OCI-LY3 (cell line): ENCODE data around the gene TSC22D1.

Experiments used
- H2AFZ ChIP-seq: fragments of 200-600, 300-600 bp; shearing (Covaris generic); 2 replicates; pipeline ENCODE4 v1.6.0; 2014; ENCODE audit warnings: antibody characterized with exemption, low read depth, low read length
- H3K27ac ChIP-seq: fragments of 200-600, 300-600 bp; sonication (generic); 2 replicates; pipeline ENCODE4 v1.5.1; 2014; ENCODE audit warnings: mild to moderate bottlenecking, low read length, moderate library complexity, mixed read lengths
- H3K27me3 ChIP-seq: fragments of 200-600, 300-600 bp; sonication (generic); 2 replicates; pipeline ENCODE4 v1.6.1; 2014; ENCODE audit warnings: low read depth, low read length, mixed read lengths
- H3K36me3 ChIP-seq: fragments of 200-600, 300-600 bp; sonication (generic); replicated peaks from 2 replicates; pipeline ENCODE3; 2014; ENCODE audit warnings: low read depth, low read length, mixed read lengths
- H3K4me1 ChIP-seq: fragments of 300-600, 200-600 bp; sonication (generic); 2 replicates; pipeline ENCODE4 v1.6.1; 2014; ENCODE audit warnings: low read length, mixed read lengths
- H3K4me2 ChIP-seq: fragments of 200-600, 300-600 bp; sonication (generic); 2 replicates; pipeline ENCODE4 v1.6.1; 2014; ENCODE audit warnings: low read length, mixed read lengths
- H3K4me3 ChIP-seq: fragments of 300-600, 200-600 bp; sonication (generic); 2 replicates; pipeline ENCODE4 v1.5.1; 2014; ENCODE audit warnings: antibody characterized with exemption, mild to moderate bottlenecking, low read length, moderate library complexity
- H3K79me2 ChIP-seq: fragments of 300-600, 200-600 bp; shearing (Covaris generic); 2 replicates; pipeline ENCODE4 v1.6.1; 2014; ENCODE audit warnings: mild to moderate bottlenecking, low read length, mixed read lengths
- H3K9ac ChIP-seq: fragments of 300-600, 200-600 bp; shearing (Covaris generic); 2 replicates; pipeline ENCODE4 v1.6.0; 2014; ENCODE audit warnings: mild to moderate bottlenecking, low read length, moderate library complexity
- H3K9me3 ChIP-seq: fragments of 200-600, 300-600 bp; shearing (Covaris generic); 2 replicates; pipeline ENCODE4 v1.6.1; 2014; ENCODE audit warnings: low read length, mixed read lengths; ENCODE audit not compliant: insufficient read depth
- H4K20me1 ChIP-seq: fragments of 200-600, 300-600 bp; sonication (generic); 2 replicates; pipeline ENCODE4 v1.6.1; 2016; ENCODE audit warnings: low read length, mixed read lengths; ENCODE audit not compliant: insufficient read depth
- EZH2phosphoT487 ChIP-seq: fragments of 200-600 bp; shearing (Covaris generic); IDR thresholded peaks from 2 replicates; pipeline ENCODE4 v1.6.1; 2018; ENCODE audit warnings: antibody characterized with exemption, mixed run types, low read depth
- TF ChIP-seq, protein P1 (sequence below): fragments of 200-600, 300-600 bp; sonication (generic); IDR thresholded peaks from 2 replicates; pipeline ENCODE4 v1.5.1; 2014; ENCODE audit warnings: antibody characterized with exemption, low read length, low read depth

TSC22D1 gene

DNA sequence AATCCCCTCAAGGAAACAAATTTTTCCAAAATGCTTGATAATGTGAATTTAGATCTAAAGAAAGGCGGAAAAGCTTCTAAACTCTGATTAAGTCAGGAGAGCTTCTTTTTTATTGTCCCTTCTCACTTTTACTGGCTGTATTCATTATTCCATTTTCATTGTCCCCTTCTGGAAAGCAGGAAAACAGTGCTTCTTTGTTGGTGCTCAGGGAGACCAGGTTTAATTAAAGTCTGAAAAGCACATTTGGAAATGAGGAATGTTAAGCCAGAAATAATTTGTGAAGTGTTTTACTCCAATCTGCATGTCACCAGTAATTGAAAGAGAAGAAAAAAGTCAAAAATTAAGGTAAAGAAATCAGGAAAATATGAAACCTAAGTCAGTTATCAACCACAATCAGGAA lies 43.5 kb upstream of the TSC22D1 start:
- H3K4me2 ChIP-seq, result no peak overlapping the region
- no peaks in the 10 kb centered on the region for H3K9me3 ChIP-seq
- no peaks in the 10 kb centered on the region for H3K4me1 ChIP-seq
- no peak overlapping the region for H3K9ac ChIP-seq
- no peaks in the 10 kb centered on the region for H3K36me3 ChIP-seq
- TF ChIP-seq, protein P1, sequence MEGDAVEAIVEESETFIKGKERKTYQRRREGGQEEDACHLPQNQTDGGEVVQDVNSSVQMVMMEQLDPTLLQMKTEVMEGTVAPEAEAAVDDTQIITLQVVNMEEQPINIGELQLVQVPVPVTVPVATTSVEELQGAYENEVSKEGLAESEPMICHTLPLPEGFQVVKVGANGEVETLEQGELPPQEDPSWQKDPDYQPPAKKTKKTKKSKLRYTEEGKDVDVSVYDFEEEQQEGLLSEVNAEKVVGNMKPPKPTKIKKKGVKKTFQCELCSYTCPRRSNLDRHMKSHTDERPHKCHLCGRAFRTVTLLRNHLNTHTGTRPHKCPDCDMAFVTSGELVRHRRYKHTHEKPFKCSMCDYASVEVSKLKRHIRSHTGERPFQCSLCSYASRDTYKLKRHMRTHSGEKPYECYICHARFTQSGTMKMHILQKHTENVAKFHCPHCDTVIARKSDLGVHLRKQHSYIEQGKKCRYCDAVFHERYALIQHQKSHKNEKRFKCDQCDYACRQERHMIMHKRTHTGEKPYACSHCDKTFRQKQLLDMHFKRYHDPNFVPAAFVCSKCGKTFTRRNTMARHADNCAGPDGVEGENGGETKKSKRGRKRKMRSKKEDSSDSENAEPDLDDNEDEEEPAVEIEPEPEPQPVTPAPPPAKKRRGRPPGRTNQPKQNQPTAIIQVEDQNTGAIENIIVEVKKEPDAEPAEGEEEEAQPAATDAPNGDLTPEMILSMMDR, result no peak
- no peak for TF ChIP-seq EZH2phosphoT487
- H3K27me3 ChIP-seq, result peaks cover 32% of the 10 kb centered on the region
- H3K4me3 ChIP-seq, result no peak overlapping the region
- no peak overlapping the region for H2AFZ ChIP-seq
- no peak overlapping the region for H3K27ac ChIP-seq
- no peaks in the 10 kb centered on the region for H3K79me2 ChIP-seq
- no peaks in the 10 kb centered on the region for H4K20me1 ChIP-seq

DNA sequence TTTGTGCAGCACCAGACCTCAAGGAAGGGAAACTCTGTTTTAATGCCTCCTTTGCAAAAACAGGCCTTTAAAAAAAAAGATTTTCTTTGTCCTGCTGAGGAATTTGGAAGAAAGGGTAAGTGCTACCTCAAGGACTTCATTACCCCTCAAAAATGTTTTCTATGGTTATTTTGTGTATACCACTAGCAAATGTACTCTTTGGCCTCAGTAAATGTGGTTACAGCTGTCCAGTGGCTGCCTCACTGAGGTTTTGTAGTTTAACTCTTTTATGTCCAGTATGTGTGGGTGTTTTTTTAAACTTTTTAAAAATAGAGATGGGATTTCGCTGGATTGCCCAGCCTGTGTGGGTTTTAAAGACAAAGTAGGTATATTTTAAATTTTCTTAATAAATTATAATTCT lies 42.2 kb upstream of the TSC22D1 start:
- Histone ChIP-seq H3K9ac (no peak overlapping the region), H3K4me2 (no peak overlapping the region), H3K79me2 (no peaks in the 10 kb centered on the region), H4K20me1 (no peaks in the 10 kb centered on the region), H3K4me3 (no peak overlapping the region), H3K27me3 (peaks cover 33% of the 10 kb centered on the region), H3K27ac (no peak overlapping the region), H3K9me3 (no peaks in the 10 kb centered on the region), H2AFZ (no peak overlapping the region), H3K36me3 (no peaks in the 10 kb centered on the region), H3K4me1 (no peaks in the 10 kb centered on the region)
- TF ChIP-seq EZH2phosphoT487, result no peak
- TF ChIP-seq, protein P1, result no peak

DNA sequence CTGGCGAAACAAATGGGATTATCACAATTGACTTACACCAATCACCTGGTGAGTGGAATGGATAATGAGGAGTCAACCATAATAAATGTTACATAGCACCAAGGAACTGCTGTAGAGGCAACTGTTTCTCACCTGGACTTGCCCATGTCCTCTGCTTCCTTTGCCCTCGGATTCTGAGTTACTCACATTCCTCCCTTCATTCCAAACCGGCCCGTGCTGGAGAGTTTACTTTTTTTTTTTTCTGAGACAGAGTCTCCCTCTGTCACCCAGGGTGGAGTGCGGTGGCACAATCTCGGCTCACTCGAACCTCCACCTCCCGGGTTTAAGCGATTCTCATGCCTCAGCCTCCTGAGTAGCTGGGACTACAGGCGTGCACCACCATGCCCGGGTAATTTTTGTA lies 41.5 kb upstream of the TSC22D1 start:
- TF ChIP-seq EZH2phosphoT487, result no peak
- TF ChIP-seq, protein P1, result no peak
- no peaks in the 10 kb centered on the region for H3K4me1 ChIP-seq
- no peaks in the 10 kb centered on the region for H4K20me1 ChIP-seq
- H3K27ac ChIP-seq, result no peak overlapping the region
- H3K79me2 ChIP-seq, result no peaks in the 10 kb centered on the region
- H3K9me3 ChIP-seq, result no peaks in the 10 kb centered on the region
- H3K4me2 ChIP-seq, result no peak overlapping the region
- no peak overlapping the region for H3K9ac ChIP-seq
- H3K27me3 ChIP-seq, result peaks cover 30% of the 10 kb centered on the region
- no peak overlapping the region for H3K4me3 ChIP-seq
- no peaks in the 10 kb centered on the region for H3K36me3 ChIP-seq
- H2AFZ ChIP-seq, result no peak overlapping the region

DNA sequence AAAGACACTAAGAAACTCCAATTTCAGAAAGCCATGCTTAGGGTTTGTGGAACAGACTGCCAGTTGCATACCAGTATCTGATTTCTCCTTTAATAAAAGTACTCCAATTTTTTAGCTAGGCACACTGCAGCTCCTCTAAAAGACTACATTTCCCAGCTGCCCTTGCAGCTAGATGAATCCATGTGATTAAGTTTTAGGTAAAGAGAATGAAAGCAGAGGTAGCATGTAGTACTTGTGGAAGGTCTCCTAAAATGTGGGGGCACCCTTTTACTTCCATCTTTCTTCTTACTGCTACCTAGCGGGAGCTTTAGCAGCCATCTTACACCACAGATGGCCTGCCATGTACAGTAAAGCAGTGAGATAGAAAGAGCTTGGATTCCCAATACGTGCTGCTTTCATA lies 33.0 kb upstream of the TSC22D1 start:
- TF ChIP-seq, protein P1, result no peak
- no peak for TF ChIP-seq EZH2phosphoT487
- no peaks in the 10 kb centered on the region for H3K9me3 ChIP-seq
- H3K4me2 ChIP-seq, result no peak overlapping the region
- no peaks in the 10 kb centered on the region for H4K20me1 ChIP-seq
- no peaks in the 10 kb centered on the region for H3K36me3 ChIP-seq
- H2AFZ ChIP-seq, result no peak overlapping the region
- H3K9ac ChIP-seq, result no peak overlapping the region
- no peaks in the 10 kb centered on the region for H3K4me1 ChIP-seq
- H3K79me2 ChIP-seq, result no peaks in the 10 kb centered on the region
- H3K27me3 ChIP-seq, result no peaks in the 10 kb centered on the region
- H3K27ac ChIP-seq, result no peak overlapping the region
- H3K4me3 ChIP-seq, result no peak overlapping the region
